NT2/D1 (cell line): Measurements from ENCODE around the gene GPRC5B.

Experiments
- DNase-seq: peaks from one replicate; pipeline ENCODE4 v3.0.0-alpha.2; 2011; ENCODE audit warnings: low read depth, low spot score
- H3K27me3 ChIP-seq: 2 replicates; pipeline ENCODE4 v1.6.0; 2011; ENCODE audit warnings: mild to moderate bottlenecking; ENCODE audit not compliant: insufficient read length, insufficient read depth
- H3K36me3 ChIP-seq: 2 replicates; pipeline ENCODE4 v1.6.1; 2011; ENCODE audit warnings: mild to moderate bottlenecking, low read length, mixed read lengths; ENCODE audit not compliant: insufficient read depth, insufficient read length
- H3K4me1 ChIP-seq: 2 replicates; pipeline ENCODE4 v1.5.1; 2011; ENCODE audit not compliant: insufficient read depth, insufficient read length
- H3K4me3 ChIP-seq: 2 replicates; pipeline ENCODE4 v1.5.1; 2011; ENCODE audit warnings: low read depth; ENCODE audit not compliant: insufficient read length
- H3K9ac ChIP-seq: 2 replicates; pipeline ENCODE4 v1.6.0; 2011; ENCODE audit warnings: low read depth; ENCODE audit not compliant: insufficient read length
- H3K9me3 ChIP-seq: 2 replicates; pipeline ENCODE4 v1.5.1; 2011; ENCODE audit warnings: mild to moderate bottlenecking, low read length; ENCODE audit not compliant: insufficient read depth
- SUZ12 ChIP-seq: IDR thresholded peaks from 2 replicates; pipeline ENCODE4 v1.6.1; 2011; ENCODE audit not compliant: insufficient read length, insufficient read depth; ENCODE audit errors: extremely low read depth
- YY1 ChIP-seq: IDR thresholded peaks from 2 replicates; pipeline ENCODE4 v1.6.1; 2011; ENCODE audit not compliant: insufficient read length, insufficient read depth
- ZNF274 ChIP-seq: IDR thresholded peaks from 2 replicates; pipeline ENCODE4 v1.6.1; 2011; ENCODE audit warnings: mild to moderate bottlenecking, low read depth, low read length

Gene GPRC5B

DNA sequence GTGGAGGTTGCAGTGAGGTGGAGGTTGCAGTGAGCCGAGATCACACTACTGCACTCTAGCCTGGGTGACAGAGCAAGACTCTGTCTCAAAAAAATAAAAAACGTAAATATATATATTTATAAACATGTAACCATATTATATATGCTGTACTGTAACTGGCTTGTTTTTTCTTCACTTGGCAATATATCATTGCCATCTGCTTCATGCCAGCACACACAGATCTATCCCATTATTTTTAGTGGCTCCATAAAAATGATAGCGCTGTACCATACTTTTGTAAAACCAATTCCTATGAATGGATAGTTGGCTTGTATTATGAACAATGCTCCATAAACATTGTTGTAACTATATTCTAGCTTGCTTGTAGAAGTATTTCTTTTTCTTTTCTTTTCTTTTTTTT lies 49.5 kb downstream of the GPRC5B start:
- no peaks in the 10 kb centered on the region for H3K36me3 ChIP-seq
- no peaks in the 10 kb centered on the region for H3K9me3 ChIP-seq
- no peak for DNase-seq
- no peak for TF ChIP-seq ZNF274
- TF ChIP-seq SUZ12: no peak
- TF ChIP-seq YY1: no peak
- no peak overlapping the region for H3K4me3 ChIP-seq
- no peaks in the 10 kb centered on the region for H3K4me1 ChIP-seq
- no peaks in the 10 kb centered on the region for H3K27me3 ChIP-seq
- no peak overlapping the region for H3K9ac ChIP-seq

DNA sequence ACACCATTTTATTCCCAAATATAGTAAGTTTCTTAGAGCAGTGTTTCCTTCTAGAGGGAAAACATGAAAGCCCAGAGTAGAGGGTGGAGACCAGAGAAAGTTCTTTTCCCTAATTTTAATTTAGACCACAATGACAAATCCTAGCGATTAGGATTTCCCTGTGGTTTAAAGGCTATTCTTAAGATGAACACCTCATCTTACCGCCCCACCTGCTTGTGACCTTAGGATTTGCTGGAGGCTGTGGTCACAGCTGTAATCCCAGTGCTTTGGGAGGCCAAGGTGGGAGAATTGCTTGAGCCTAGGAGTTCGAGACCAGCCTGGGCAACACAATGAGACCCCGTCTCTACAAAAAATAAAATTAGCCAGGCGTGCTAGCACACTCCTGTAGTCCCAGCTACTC lies 51.1 kb downstream of the GPRC5B start:
- Histone ChIP-seq H3K9me3 (no peaks in the 10 kb centered on the region), H3K36me3 (no peaks in the 10 kb centered on the region), H3K4me1 (no peaks in the 10 kb centered on the region), H3K4me3 (no peak overlapping the region), H3K9ac (no peak overlapping the region), H3K27me3 (no peaks in the 10 kb centered on the region)
- TF ChIP-seq SUZ12 (no peak), YY1 (no peak), ZNF274 (no peak)
- no peak for DNase-seq

DNA sequence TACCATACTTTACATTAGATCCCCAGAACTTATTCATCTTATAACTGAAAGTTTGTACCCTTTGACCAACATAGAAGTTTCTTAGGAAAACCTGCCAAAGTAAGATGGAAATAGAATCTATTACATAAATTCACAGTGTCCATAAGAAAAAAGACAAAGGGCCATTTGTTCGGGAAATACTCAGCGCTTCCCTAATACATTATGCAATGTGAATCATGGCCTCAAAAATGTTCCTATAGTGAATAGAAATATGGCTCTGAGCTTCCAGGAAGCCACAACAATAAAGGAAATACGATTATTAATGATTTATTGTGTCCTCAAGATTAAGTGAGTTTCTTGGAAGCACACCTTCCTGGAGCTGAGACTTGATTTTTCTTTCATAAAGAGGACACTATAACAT lies 51.5 kb downstream of the GPRC5B start:
- H3K9me3 ChIP-seq: no peaks in the 10 kb centered on the region
- no peak for DNase-seq
- H3K9ac ChIP-seq: no peak overlapping the region
- H3K4me3 ChIP-seq: no peak overlapping the region
- H3K4me1 ChIP-seq: no peaks in the 10 kb centered on the region
- no peaks in the 10 kb centered on the region for H3K36me3 ChIP-seq
- TF ChIP-seq YY1 (no peak), SUZ12 (no peak), ZNF274 (no peak)
- H3K27me3 ChIP-seq: no peaks in the 10 kb centered on the region

DNA sequence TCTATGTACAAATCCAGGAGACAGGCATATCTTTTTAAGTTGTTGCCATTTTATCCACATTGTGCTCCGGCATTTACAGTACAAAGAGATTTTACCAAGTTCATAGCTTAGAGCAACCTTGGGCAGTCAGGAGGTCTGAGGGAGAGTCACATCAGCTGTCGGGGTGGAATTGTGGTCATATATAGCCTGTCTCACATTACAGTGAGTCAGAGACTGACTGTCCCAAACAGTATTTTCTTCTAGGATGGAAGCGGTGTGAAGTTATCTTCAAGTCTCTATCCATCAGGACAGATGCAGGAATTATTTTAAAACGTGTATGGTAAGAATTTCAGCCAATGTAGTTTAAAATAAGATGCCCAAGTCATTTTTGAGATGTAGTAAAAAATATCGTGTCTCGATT lies 53.0 kb downstream of the GPRC5B start:
- H3K9ac ChIP-seq: no peak overlapping the region
- no peak for DNase-seq

DNA sequence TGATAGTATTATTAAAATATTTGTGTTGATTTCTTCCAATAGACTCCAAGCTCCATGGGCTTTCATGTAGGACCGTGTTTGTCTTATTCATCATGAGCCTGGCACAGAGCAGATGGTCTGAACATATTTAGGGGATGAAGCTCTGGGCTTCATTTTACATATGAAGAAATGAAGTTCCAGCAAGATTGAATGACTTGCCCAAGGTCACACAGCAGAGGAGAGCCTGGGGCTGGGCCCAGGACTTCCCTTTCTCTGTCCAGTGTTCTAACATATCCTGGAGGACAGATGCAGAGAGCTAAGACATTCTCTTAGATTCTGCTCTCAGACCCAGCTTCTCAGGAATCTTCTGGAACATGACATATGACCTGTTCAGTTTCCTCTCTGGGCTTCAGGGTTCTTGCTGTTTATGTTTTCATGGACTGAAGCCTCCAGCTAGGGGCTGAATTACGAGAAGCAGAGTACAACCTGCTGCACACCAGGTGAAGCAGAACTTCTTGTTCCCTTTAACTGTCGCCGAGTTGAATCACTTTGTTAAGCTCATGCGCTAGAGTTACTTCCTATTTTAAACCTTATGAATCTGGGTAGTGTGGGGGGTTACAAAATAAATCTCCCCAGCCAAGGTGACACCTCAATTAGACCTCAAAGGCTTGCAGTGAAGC lies 53.6 kb downstream of the GPRC5B start:
- no peaks in the 10 kb centered on the region for H3K9me3 ChIP-seq
- TF ChIP-seq SUZ12 (no peak), YY1 (no peak), ZNF274 (no peak)
- H3K4me3 ChIP-seq: no peak overlapping the region
- no peak for DNase-seq
- H3K9ac ChIP-seq: no peak overlapping the region
- H3K4me1 ChIP-seq: no peaks in the 10 kb centered on the region
- no peaks in the 10 kb centered on the region for H3K36me3 ChIP-seq
- no peaks in the 10 kb centered on the region for H3K27me3 ChIP-seq

More for the DNA sequence above, 53.0 kb downstream of the GPRC5B start:
- no peaks in the 10 kb centered on the region for H3K9me3 ChIP-seq
- H3K36me3 ChIP-seq: no peaks in the 10 kb centered on the region
- no peaks in the 10 kb centered on the region for H3K4me1 ChIP-seq
- TF ChIP-seq ZNF274 (no peak), YY1 (no peak), SUZ12 (no peak)
- no peak overlapping the region for H3K4me3 ChIP-seq
- H3K27me3 ChIP-seq: no peaks in the 10 kb centered on the region

DNA sequence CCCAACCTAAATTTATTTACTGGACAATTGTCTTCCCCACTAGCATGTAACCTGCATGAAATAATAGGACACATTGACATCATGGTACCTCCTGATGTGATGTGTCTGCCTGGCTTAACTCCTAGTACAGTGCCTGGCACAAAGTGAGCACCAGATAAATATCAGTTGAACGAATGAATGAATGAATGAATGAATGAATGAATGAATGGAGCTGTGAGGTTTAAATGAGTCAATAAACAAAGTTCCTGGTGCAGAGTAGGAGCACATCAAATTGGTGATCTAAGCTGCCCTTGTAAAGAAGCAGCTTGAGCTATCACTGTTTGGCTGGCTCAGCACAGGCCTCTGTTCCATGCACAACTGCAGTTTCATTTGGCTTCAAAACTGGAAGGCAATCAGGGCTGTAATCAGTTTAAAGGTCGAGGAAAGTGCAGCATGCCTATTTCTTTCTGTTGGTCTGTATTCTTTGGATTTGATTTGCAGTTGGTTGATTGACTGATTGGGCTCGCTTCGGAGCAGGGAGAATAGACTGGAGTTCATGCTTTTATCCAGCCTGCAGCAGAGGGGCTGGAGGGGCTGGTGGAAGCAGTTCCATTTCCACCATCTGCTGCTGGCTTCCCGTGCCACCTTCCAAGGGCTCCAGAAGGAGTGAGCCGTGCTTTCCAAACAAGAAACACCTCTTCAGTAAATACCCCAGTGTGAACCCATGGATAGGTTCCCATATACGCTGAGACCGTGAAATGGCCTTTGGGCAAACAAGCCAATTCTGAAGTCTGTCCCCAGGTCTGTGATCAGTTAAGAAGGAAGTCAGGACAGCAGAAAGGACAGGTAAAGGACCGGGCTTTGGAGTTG lies 54.6 kb downstream of the GPRC5B start:
- no peak for DNase-seq
- no peak overlapping the region for H3K4me3 ChIP-seq
- H3K9me3 ChIP-seq: no peaks in the 10 kb centered on the region
- H3K9ac ChIP-seq: no peak overlapping the region
- TF ChIP-seq YY1 (no peak), ZNF274 (no peak), SUZ12 (no peak)
- no peaks in the 10 kb centered on the region for H3K36me3 ChIP-seq
- H3K4me1 ChIP-seq: no peaks in the 10 kb centered on the region
- no peaks in the 10 kb centered on the region for H3K27me3 ChIP-seq

DNA sequence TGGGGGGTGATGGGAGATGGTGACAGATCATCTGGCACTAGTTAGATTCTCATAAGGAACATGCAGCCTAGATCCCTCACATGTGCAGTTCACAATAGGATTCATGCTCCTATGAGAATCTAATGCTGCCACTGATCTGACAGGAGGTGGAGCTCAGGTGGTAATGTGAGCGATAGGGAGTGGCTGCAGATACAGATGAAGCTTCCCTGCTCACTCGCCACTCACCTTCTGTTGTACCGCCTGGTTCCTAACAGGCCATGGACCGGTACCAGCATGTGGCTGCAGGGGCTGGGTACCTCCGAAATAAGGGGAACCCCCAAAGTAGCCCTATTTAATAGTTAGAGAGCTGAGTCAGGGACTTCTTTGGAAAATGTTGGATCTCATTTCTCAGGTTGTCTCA lies 60.4 kb downstream of the GPRC5B start:
- Histone ChIP-seq H3K4me1 (no peaks in the 10 kb centered on the region), H3K9me3 (no peaks in the 10 kb centered on the region), H3K4me3 (no peak overlapping the region), H3K36me3 (no peaks in the 10 kb centered on the region), H3K27me3 (no peaks in the 10 kb centered on the region), H3K9ac (no peak overlapping the region)
- DNase-seq: no peak
- TF ChIP-seq SUZ12 (no peak), ZNF274 (no peak), YY1 (no peak)
